H9 (cell line): ENCODE measurements around the gene RANGAP1. TPM values are rescaled to one million over a fixed set of nuclear protein-coding genes. Genes with fewer than 3 reads are reported as not detected.
A peak's percentile ranks its signal among the peaks of the same experiment; 100 is the strongest.

Experiments used
- DNase-seq: peaks from one replicate; pipeline ENCODE4 v3.0.0-alpha.2; 2017
- H2AFZ ChIP-seq: one replicate; pipeline ENCODE4 v1.6.1; 2013; ENCODE audit warnings: mild to moderate bottlenecking, low read length, control low read depth, moderate library complexity
- H2AK5ac ChIP-seq: 2 replicates; pipeline ENCODE4 v1.6.1; 2013; ENCODE audit warnings: low read length, control low read depth, mixed read lengths; ENCODE audit not compliant: insufficient read length
- H2BK120ac ChIP-seq: one replicate; pipeline ENCODE4 v1.6.1; 2013; ENCODE audit warnings: low read depth, mild to moderate bottlenecking, low read length, control low read depth, inconsistent platforms; ENCODE audit not compliant: poor library complexity, severe bottlenecking
- H2BK12ac ChIP-seq: 2 replicates; pipeline ENCODE4 v1.6.1; 2013; ENCODE audit warnings: low read length, control low read depth, mixed read lengths, low read depth; ENCODE audit not compliant: insufficient read length
- H2BK15ac ChIP-seq: 2 replicates; pipeline ENCODE4 v1.6.1; 2013; ENCODE audit warnings: low read depth, low read length, control low read depth
- H2BK20ac ChIP-seq: one replicate; pipeline ENCODE4 v1.6.1; 2013; ENCODE audit warnings: low read depth, mild to moderate bottlenecking, low read length, control low read depth, inconsistent platforms; ENCODE audit not compliant: poor library complexity, severe bottlenecking
- H2BK5ac ChIP-seq: 2 replicates; pipeline ENCODE4 v1.6.1; 2013; ENCODE audit warnings: low read length, control low read depth, mixed read lengths; ENCODE audit not compliant: insufficient read length
- H3K14ac ChIP-seq: 2 replicates; pipeline ENCODE4 v1.6.1; 2013; ENCODE audit warnings: low read length, control low read depth; ENCODE audit not compliant: insufficient read depth
- H3K18ac ChIP-seq: 2 replicates; pipeline ENCODE4 v1.6.1; 2013; ENCODE audit warnings: low read depth, mild to moderate bottlenecking, mixed read lengths, low read length, control low read depth; ENCODE audit not compliant: insufficient read length
- H3K23ac ChIP-seq: 2 replicates; pipeline ENCODE4 v1.6.1; 2013; ENCODE audit warnings: low read length, control low read depth, mixed read lengths, low read depth; ENCODE audit not compliant: insufficient read length
- H3K23me2 ChIP-seq: 2 replicates; pipeline ENCODE4 v1.6.1; 2013; ENCODE audit warnings: low read depth, mild to moderate bottlenecking, mixed read lengths, low read length, control low read depth; ENCODE audit not compliant: insufficient read length, poor library complexity, severe bottlenecking
- H3K27ac ChIP-seq: 2 replicates; pipeline ENCODE4 v1.5.1; 2013; ENCODE audit warnings: low read length, control low read depth, mixed read lengths, low read depth; ENCODE audit not compliant: insufficient read length
- H3K27me3 ChIP-seq: 2 replicates; pipeline ENCODE4 v1.6.1; 2013; ENCODE audit warnings: low read length, control low read depth, inconsistent platforms; ENCODE audit not compliant: insufficient read depth
- H3K4ac ChIP-seq: 2 replicates; pipeline ENCODE4 v1.6.1; 2013; ENCODE audit warnings: low read depth, mild to moderate bottlenecking, control low read depth, inconsistent platforms, low read length, moderate library complexity
- H3K4me1 ChIP-seq: 2 replicates; pipeline ENCODE4 v1.6.1; 2013; ENCODE audit warnings: low read length, control low read depth, inconsistent platforms; ENCODE audit not compliant: insufficient read depth
- H3K4me2 ChIP-seq: 2 replicates; pipeline ENCODE4 v1.6.1; 2013; ENCODE audit warnings: low read length, control low read depth, mixed read lengths; ENCODE audit not compliant: insufficient read length, insufficient read depth
- H3K56ac ChIP-seq: 2 replicates; pipeline ENCODE4 v1.6.1; 2013; ENCODE audit warnings: low read depth, mild to moderate bottlenecking, mixed read lengths, low read length, control low read depth; ENCODE audit not compliant: insufficient read length
- H3K79me1 ChIP-seq: 2 replicates; pipeline ENCODE4 v1.6.1; 2013; ENCODE audit warnings: low read depth, mild to moderate bottlenecking, moderate library complexity, low read length, control low read depth, inconsistent platforms; ENCODE audit not compliant: insufficient read depth, poor library complexity, severe bottlenecking
- H3K79me2 ChIP-seq: 2 replicates; pipeline ENCODE4 v1.6.1; 2013; ENCODE audit warnings: low read length, control low read depth, inconsistent platforms; ENCODE audit not compliant: insufficient read depth
- H3K9ac ChIP-seq: 2 replicates; pipeline ENCODE4 v1.6.1; 2013; ENCODE audit warnings: low read length, control low read depth, mixed read lengths; ENCODE audit not compliant: insufficient read length; ENCODE audit errors: extremely low read depth
- H3K9me3 ChIP-seq: one replicate; pipeline ENCODE4 v1.6.1; 2013; ENCODE audit warnings: low read depth, low read length, inconsistent platforms; ENCODE audit not compliant: control insufficient read depth
- H3T11ph ChIP-seq: one replicate; pipeline ENCODE4 v1.6.1; 2013; ENCODE audit warnings: mild to moderate bottlenecking, low read length, control low read depth, inconsistent platforms
- H4K20me1 ChIP-seq: one replicate; pipeline ENCODE4 v1.6.1; 2013; ENCODE audit not compliant: control insufficient read depth, insufficient read length, insufficient read depth
- H4K5ac ChIP-seq: 2 replicates; pipeline ENCODE4 v1.6.1; 2013; ENCODE audit warnings: low read depth, mild to moderate bottlenecking, mixed read lengths, low read length, control low read depth; ENCODE audit not compliant: insufficient read length
- H4K8ac ChIP-seq: replicated peaks from 2 replicates; pipeline ENCODE4 v1.6.1; 2013; ENCODE audit warnings: low read length, control low read depth, mixed read lengths, low read depth; ENCODE audit not compliant: insufficient read length
- H4K91ac ChIP-seq: 2 replicates; pipeline ENCODE4 v1.6.1; 2013; ENCODE audit warnings: low read depth, mild to moderate bottlenecking, moderate library complexity, mixed read lengths, low read length, control low read depth; ENCODE audit not compliant: insufficient read length
- H3K27ac Mint-ChIP-seq, 3 experiments: 2 replicates in 2 of 3; 3 replicates in 1 of 3; pipeline ENCODE4 v1.8.0; 2020 to 2021; ENCODE audit warnings: mixed read lengths in 3 of 3, mild to moderate bottlenecking in 1 of 3, moderate library complexity in 1 of 3
- H3K27me3 Mint-ChIP-seq: 2 replicates; pipeline ENCODE4 v1.8.0; 2021; ENCODE audit warnings: low read depth, mild to moderate bottlenecking, moderate library complexity, mixed read lengths
- H3K36me3 Mint-ChIP-seq, 3 experiments: 2 replicates in 2 of 3; 3 replicates in 1 of 3; pipeline ENCODE4 v1.8.0; 2020 to 2021; ENCODE audit warnings: low read depth in 3 of 3, mixed read lengths in 3 of 3; ENCODE audit not compliant: insufficient read depth in 1 of 3
- H3K4me1 Mint-ChIP-seq, 2 experiments: 2 replicates each; pipeline ENCODE4 v1.8.0; 2020; ENCODE audit warnings: mixed read lengths in 2 of 2
- H3K4me3 Mint-ChIP-seq, 2 experiments: 2 replicates in 1 of 2; 3 replicates in 1 of 2; pipeline ENCODE4 v1.8.0; 2020 to 2021; ENCODE audit warnings: mild to moderate bottlenecking in 2 of 2, mixed read lengths in 2 of 2, moderate library complexity in 1 of 2
- H3K9me3 Mint-ChIP-seq, 2 experiments: 2 replicates in 1 of 2; 3 replicates in 1 of 2; pipeline ENCODE4 v1.8.0; 2020; ENCODE audit warnings: mild to moderate bottlenecking in 2 of 2, mixed read lengths in 2 of 2, moderate library complexity in 1 of 2
- CTCF ChIP-seq: fragments of 200-600 bp; sonication (generic); conservative IDR thresholded peaks from 3 replicates; pipeline ENCODE4 v1.8.0; 2021; ENCODE audit warnings: antibody characterized with exemption, mild to moderate bottlenecking
- WGBS: extraction: QIAGEN DNeasy Blood & Tissue Kit; methylation state at CpG from one replicate; pipeline ENCODE4 v1.1.7; 2013; ENCODE audit warnings: missing lambda C conversion rate, low lambda C conversion rate, mixed read lengths; ENCODE audit not compliant: insufficient read length; ENCODE audit errors: extremely low coverage; 5-methylcytosine and 5-hydroxymethylcytosine counted together
- total RNA-seq: library from RNA; stranded (reverse); gene quantifications from 2 replicates; pipeline ENCODE4 v1.2.1, GENCODE V29; 2021

Gene RANGAP1
- total RNA-seq, 1 experiment from 2014 or later, result 130 TPM

GRCh38 chr22:41230401-41230785 is 55.6 kb downstream of the RANGAP1 start:
- Histone ChIP-seq H4K5ac (no peak overlapping the region), H3K27me3 (no peaks in the 10 kb centered on the region; the same call in 1 of the 2 replicates), H4K20me1 (no peaks in the 10 kb centered on the region), H2BK20ac (no peak overlapping the region), H3K9me3 (no peaks in the 10 kb centered on the region), H2AK5ac (no peak overlapping the region), H2AFZ (no peak overlapping the region), H3K4me2 (no peak overlapping the region), H2BK120ac (no peak overlapping the region), H3K4ac (no peak overlapping the region), H3K18ac (no peak overlapping the region), H2BK12ac (no peak overlapping the region), H3K79me2 (no peaks in the 10 kb centered on the region), H3K4me1 (no peaks in the 10 kb centered on the region), H3K14ac (no peak overlapping the region), H4K91ac (no peak overlapping the region), H2BK15ac (no peak overlapping the region), H3T11ph (no peak overlapping the region), H3K9ac (no peak overlapping the region), H3K23me2 (no peaks in the 10 kb centered on the region), H3K56ac (no peak overlapping the region), H2BK5ac (no peak overlapping the region), H3K27ac (no peak overlapping the region), H3K23ac (no peak overlapping the region), H4K8ac (no peak overlapping the region), H3K79me1 (no peaks in the 10 kb centered on the region)
- Mint-ChIP-seq H3K9me3 (no peaks in the 10 kb centered on the region), H3K27ac (peak overlapping the region in 2 of 3 experiments; percentile 28 to 67; a peak in 1 of 7 replicates), H3K27me3 (no peaks in the 10 kb centered on the region), H3K4me3 (no peak overlapping the region), H3K4me1 (no peaks in the 10 kb centered on the region), H3K36me3 (peaks cover 4 to 47% (median 23%) of the 10 kb centered on the region in 3 experiments; a peak in 6 of 7 replicates)
- DNase-seq, result no peak
- no CpG with 5 or more reads among the region's 9 CpGs for WGBS
- TF ChIP-seq CTCF, result no peak
